Panc1 (cell line): ENCODE measurements around the gene CD276. TPM values are rescaled to one million over a fixed set of nuclear protein-coding genes. Genes with fewer than 3 reads are reported as not detected.

Source experiments
- ATAC-seq: fragments of 200-7000 bp; cut with Tn5 transposase; 2 replicates; pipeline ENCODE4 v1.9.1; 2020; ENCODE audit warnings: mild to moderate bottlenecking, moderate library complexity
- BruUV-seq: library from RNA; stranded (reverse); fragments of 400-500 nt; replicated peaks from 2 replicates; lab custom pipeline; 2021; lab: Mats Ljungman, UMichigan
- CTCF ChIA-PET: fragments of 300-600 bp; sonication (Branson Sonifier 250); formaldehyde crosslinking; loops from one replicate; lab custom pipeline; 2022; ENCODE audit warnings: antibody characterized with exemption; lab: Charles Lee
- POLR2A ChIA-PET: fragments of 300-600 bp; sonication (Branson Sonifier 250); formaldehyde crosslinking; loops from one replicate; lab custom pipeline; 2022; ENCODE audit warnings: antibody characterized with exemption; lab: Charles Lee
- DNase-seq: peaks from one replicate; pipeline ENCODE4 v3.0.0-alpha.2; 2010; ENCODE audit warnings: low read depth, low spot score
- H3K27ac ChIP-seq: 2 replicates; pipeline ENCODE4 v1.5.1; 2011; ENCODE audit warnings: mild to moderate bottlenecking, low read length, inconsistent platforms
- H3K27me3 ChIP-seq: fragments of 200-500 bp; sonication (Bioruptor generic); 2 replicates; pipeline ENCODE4 v1.6.0; 2014; ENCODE audit warnings: low read length, inconsistent platforms; ENCODE audit not compliant: control insufficient read depth, insufficient read depth
- H3K36me3 ChIP-seq: fragments of 200-500 bp; sonication (Bioruptor generic); 2 replicates; pipeline ENCODE4 v1.5.1; 2014; ENCODE audit warnings: inconsistent platforms, mild to moderate bottlenecking, low read length, moderate library complexity; ENCODE audit not compliant: control insufficient read depth, insufficient read depth
- H3K4me1 ChIP-seq: 2 replicates; pipeline ENCODE4 v1.5.1; 2011; ENCODE audit warnings: inconsistent platforms, mild to moderate bottlenecking, low read length, moderate library complexity; ENCODE audit not compliant: control insufficient read depth, insufficient read depth
- H3K4me3 ChIP-seq, 2 experiments: 2 replicates each; pipeline ENCODE4 v1.5.1; 2011 to 2012; ENCODE audit warnings: low read depth in 2 of 2, low read length in 2 of 2, mild to moderate bottlenecking in 2 of 2, inconsistent platforms in 1 of 2, moderate library complexity in 1 of 2
- H3K9me3 ChIP-seq: fragments of 200-500 bp; sonication (Bioruptor generic); 2 replicates; pipeline ENCODE4 v1.5.1; 2014; ENCODE audit warnings: low read depth, mild to moderate bottlenecking, inconsistent platforms, low read length, moderate library complexity; ENCODE audit not compliant: control insufficient read depth, insufficient read depth
- CTCF ChIP-seq: fragments of 450-650 bp; IDR thresholded peaks from 2 replicates; pipeline ENCODE4 v1.5.1; 2017; ENCODE audit warnings: mild to moderate bottlenecking
- POLR2AphosphoS5 ChIP-seq: IDR thresholded peaks from 2 replicates; pipeline ENCODE4 v1.6.1; 2012; ENCODE audit warnings: mild to moderate bottlenecking, low read depth, low read length, moderate library complexity
- REST ChIP-seq, 2 experiments: IDR thresholded peaks; 2 replicates each; pipeline ENCODE4 v1.6.1; 2011 to 2012; ENCODE audit warnings: low read depth in 2 of 2, control low read depth in 1 of 2, low read length in 1 of 2, mild to moderate bottlenecking in 1 of 2, moderate library complexity in 1 of 2; ENCODE audit not compliant: insufficient read depth in 1 of 2
- SIN3A ChIP-seq: IDR thresholded peaks from 2 replicates; pipeline ENCODE4 v1.6.1; 2012; ENCODE audit warnings: low read depth, mild to moderate bottlenecking, low read length, moderate library complexity, borderline replicate concordance; ENCODE audit not compliant: insufficient read depth
- TCF7L2 ChIP-seq: IDR thresholded peaks from 2 replicates; pipeline ENCODE4 v1.6.1; 2011; ENCODE audit warnings: mild to moderate bottlenecking, low read depth, low read length, inconsistent platforms
- in situ Hi-C: cut with HindIII; loops from 2 replicates; pipeline ENCODE4 v1.10.0; 2016; ENCODE audit warnings: low sequenced_read_pairs, low pct_unique_long_range_greater_than_20kb
- intact Hi-C: fragments of 100-400 bp; cut with micrococcal nuclease; formaldehyde crosslinking; loops from one replicate; pipeline ENCODE4 v1.10.0; 2022; ENCODE audit not compliant: unreplicated experiment
- total RNA-seq: library from RNA; stranded (reverse); gene quantifications from one replicate; pipeline ENCODE4 v1.2.1, GENCODE V29; 2021; ENCODE audit not compliant: unreplicated experiment

CD276 gene
- total RNA-seq, 1 experiment from 2014 or later, result 99.1 TPM

GRCh38 chr15:73708691-73709090 is 24.5 kb downstream of the CD276 start:
- no peak for DNase-seq
- Histone ChIP-seq H3K36me3 (peaks cover 3% of the 10 kb centered on the region; the same call in 1 of the 2 replicates), H3K27ac (no peak overlapping the region), H3K9me3 (no peaks in the 10 kb centered on the region), H3K27me3 (no peaks in the 10 kb centered on the region), H3K4me3 (no peak overlapping the region), H3K4me1 (no peaks in the 10 kb centered on the region)
- in situ Hi-C loops (no loop called here), intact Hi-C loops (loop anchor here (10.0 kb wide), 1 partner anchor 404 kb away; no protein-coding TSS in a partner anchor)
- ChIA-PET POLR2A (no interaction called here), CTCF (interaction anchor here (1.3 kb wide), 1 partner anchor 72 kb away, joined by 3 read pairs; no protein-coding TSS in a partner anchor)
- no TSS peak for BruUV-seq
- TF ChIP-seq TCF7L2 (no peak), POLR2AphosphoS5 (no peak), REST (IDR thresholded peaks at IDR 0.05; ENCODE audit: insufficient read depth in 1 of 2, low read depth in 2 of 2, low read length in 1 of 2) (no peak), CTCF (no peak), SIN3A (no peak)
- no peak for ATAC-seq

- no peak overlapping the region for H3K27ac ChIP-seq
- H3K4me1 ChIP-seq, result no peaks in the 10 kb centered on the region
- no peaks in the 10 kb centered on the region for H3K9me3 ChIP-seq
- ChIA-PET POLR2A (no interaction called here), CTCF (no interaction called here)
- ATAC-seq (no peak), DNase-seq (no peak)
- in situ Hi-C loops, result no loop called here
- no peaks in the 10 kb centered on the region for H3K27me3 ChIP-seq
- BruUV-seq, result no TSS peak
- intact Hi-C loops, result loop anchor here (10.0 kb wide), 1 partner anchor 404 kb away; no protein-coding TSS in a partner anchor
- H3K36me3 ChIP-seq, result peaks cover 3% of the 10 kb centered on the region; the same call in 1 of the 2 replicates
- H3K4me3 ChIP-seq, result no peak overlapping the region
- TF ChIP-seq TCF7L2 (no peak), SIN3A (no peak), POLR2AphosphoS5 (no peak), CTCF (no peak), REST (IDR thresholded peaks at IDR 0.05; ENCODE audit: insufficient read depth in 1 of 2, low read depth in 2 of 2, low read length in 1 of 2) (no peak)
Measured at GRCh38 chr15:73709241-73709640, 25.1 kb downstream of the CD276 start.
